Adrenal gland (tissue), 19 donors: ENCODE results near the gene ACP4. TPM values are rescaled to one million over a fixed set of nuclear protein-coding genes. Genes with fewer than 3 reads are reported as not detected.

Experiments used
- DNase-seq, 7 donors: peaks; one replicate each; pipeline ENCODE4 v3.0.0-alpha.2; 2019 to 2020
- H3K27ac ChIP-seq, 5 donors: fragments of 200-600 bp; sonication (generic) in 4 of 5; 1 replicate in 3 of 5; 2 replicates in 2 of 5; pipeline versions ENCODE4 v1.5.1 to v1.8.0; 2016 to 2020; ENCODE audit warnings: mild to moderate bottlenecking in 1 of 5
- H3K27me3 ChIP-seq: fragments of 200-600 bp; 2 replicates; pipeline ENCODE4 v1.8.0; 2021
- H3K36me3 ChIP-seq, 2 donors: fragments of 200-600 bp; replicated peaks in 1 of 2; 1 replicate in 1 of 2; 2 replicates in 1 of 2; pipeline versions ENCODE4 v1.5.1 to v1.8.0; 2018 to 2022
- H3K4me1 ChIP-seq, 2 donors: fragments of 200-600 bp; replicated peaks in 1 of 2; 1 replicate in 1 of 2; 2 replicates in 1 of 2; pipeline versions ENCODE4 v1.5.1 to v1.8.0; 2018 to 2021
- H3K4me3 ChIP-seq, 4 donors: fragments of 200-600 bp; sonication (generic) in 3 of 4; one replicate each; pipeline ENCODE4 v1.5.1; 2016 to 2018
- H3K9me3 ChIP-seq, 3 donors: fragments of 200-600 bp; sonication (generic) in 1 of 3; replicated peaks in 1 of 3; 1 replicate in 2 of 3; 2 replicates in 1 of 3; pipeline versions ENCODE4 v1.5.1 to v1.8.0; 2016 to 2021
- POLR2A ChIP-seq, 2 donors: fragments of 450-650 bp; IDR thresholded peaks; one replicate each; pipeline ENCODE4 v1.6.1; 2017; ENCODE audit warnings: antibody characterized with exemption in 2 of 2, mild to moderate bottlenecking in 2 of 2, moderate library complexity in 1 of 2
- WGBS, 4 donors: extraction: QIAGEN DNeasy Blood & Tissue Kit in 2 of 4; methylation state at CpG; one replicate each; pipeline versions ENCODE4 v1.1.5 to v1.1.7; 2013 to 2017; 5-methylcytosine and 5-hydroxymethylcytosine counted together
- intact Hi-C, 2 donors: fragments of 100-400 bp; cut with DNase I; formaldehyde crosslinking; loops; one replicate each; pipeline versions ENCODE4 v1.14.1 to v1.15.0; 2022 to 2023
- long read RNA-seq, 10 donors: library from polyadenylated mRNA in 3 of 10; unstranded in 2 of 10; stranded (forward) in 1 of 10; transcript quantifications; one replicate each; pipeline ENCODE4 v2.0.0 and lab custom pipeline, GENCODE V29; 2021 to 2026
- polyA plus RNA-seq, 3 donors: library from polyadenylated mRNA; stranded (reverse); fragments of 200-250 nt in 2 of 3; fragments of 350-450 nt in 1 of 3; fragmentation: Illumina TruSeq in 1 of 3; extraction: RNeasy Lipid Tissue Mini Kit (QIAGEN cat#74804) in 1 of 3; gene quantifications; one replicate each; pipeline ENCODE4 v1.2.3, GENCODE V29; 2013 to 2014
- total RNA-seq, 9 donors: library from RNA; depleted of rRNA in 4 of 9; stranded (reverse); fragments of >200 nt in 4 of 9; fragments of 120-200 nt in 1 of 9; fragmentation: NEBNext Ultra II Directional in 1 of 9; extraction: Animal tissue kit (Norgen Biotek cat#: 25700) in 1 of 9; gene quantifications; one replicate each; pipeline versions ENCODE4 v1.1.0 to v1.2.4, GENCODE V29; 2013 to 2023
- TF ChIP-seq, protein P1 (sequence below), 6 experiments: fragments of 450-650 bp in 4 of 6; fragments of 200-600 bp in 2 of 6; sonication (generic) in 1 of 6; IDR thresholded peaks; 1 replicate in 5 of 6; 2 replicates in 1 of 6; pipeline versions ENCODE4 v1.5.1 to v1.8.0; 2016 to 2021; ENCODE audit warnings: antibody characterized with exemption in 6 of 6, mild to moderate bottlenecking in 2 of 6, moderate library complexity in 1 of 6
- donor health status: healthy with polysubstance abuse.
- donor health status: Bipolar disorder and iron deficiency.
- donor health status: DM: yes; HTN: yes; CAD: no.
- donor health status: DM: no; HTN: no; CAD: no.
- donor health status: DM: no; HTN: no; CAD: no.
- donor health status: DM: yes; HTN: yes; CAD: no.

ACP4 gene, protein sequence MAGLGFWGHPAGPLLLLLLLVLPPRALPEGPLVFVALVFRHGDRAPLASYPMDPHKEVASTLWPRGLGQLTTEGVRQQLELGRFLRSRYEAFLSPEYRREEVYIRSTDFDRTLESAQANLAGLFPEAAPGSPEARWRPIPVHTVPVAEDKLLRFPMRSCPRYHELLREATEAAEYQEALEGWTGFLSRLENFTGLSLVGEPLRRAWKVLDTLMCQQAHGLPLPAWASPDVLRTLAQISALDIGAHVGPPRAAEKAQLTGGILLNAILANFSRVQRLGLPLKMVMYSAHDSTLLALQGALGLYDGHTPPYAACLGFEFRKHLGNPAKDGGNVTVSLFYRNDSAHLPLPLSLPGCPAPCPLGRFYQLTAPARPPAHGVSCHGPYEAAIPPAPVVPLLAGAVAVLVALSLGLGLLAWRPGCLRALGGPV
- total RNA-seq (not detected), polyA plus RNA-seq (not detected)
- long read RNA-seq, donor 1: 0 reads
- long read RNA-seq, donor 2: 0 reads
- long read RNA-seq, donor 3: 0 reads
- long read RNA-seq, donor 4: 0 reads
- long read RNA-seq, donor 5: 0 reads
- long read RNA-seq, donor 6: 0 reads
- long read RNA-seq, donor 7: 0 reads
- long read RNA-seq, donor 8: 0 reads
- long read RNA-seq, donor 9: 0 reads
- long read RNA-seq, donor 10: 0 reads

DNA sequence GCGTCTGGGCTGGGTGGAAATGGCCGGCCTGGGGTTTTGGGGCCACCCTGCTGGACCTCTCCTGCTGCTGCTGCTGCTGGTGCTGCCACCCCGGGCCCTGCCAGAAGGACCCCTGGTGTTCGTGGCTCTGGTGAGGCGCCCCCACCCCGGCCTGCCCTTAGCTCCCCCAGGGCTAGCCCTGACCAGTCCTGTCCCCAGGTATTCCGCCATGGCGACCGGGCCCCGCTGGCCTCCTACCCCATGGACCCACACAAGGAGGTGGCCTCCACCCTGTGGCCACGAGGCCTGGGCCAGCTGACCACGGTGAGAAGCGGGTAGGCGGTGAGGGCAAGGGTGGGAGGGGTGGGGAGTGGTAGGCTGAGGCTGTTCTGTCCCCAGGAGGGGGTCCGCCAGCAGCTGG, at the start of gene ACP4:
ACP4 (plus strand) TSS at position 20 of the 400 bp plus-strand sequence; CDS start at position 20, 0 bp downstream.
- TF ChIP-seq, protein P1, sequence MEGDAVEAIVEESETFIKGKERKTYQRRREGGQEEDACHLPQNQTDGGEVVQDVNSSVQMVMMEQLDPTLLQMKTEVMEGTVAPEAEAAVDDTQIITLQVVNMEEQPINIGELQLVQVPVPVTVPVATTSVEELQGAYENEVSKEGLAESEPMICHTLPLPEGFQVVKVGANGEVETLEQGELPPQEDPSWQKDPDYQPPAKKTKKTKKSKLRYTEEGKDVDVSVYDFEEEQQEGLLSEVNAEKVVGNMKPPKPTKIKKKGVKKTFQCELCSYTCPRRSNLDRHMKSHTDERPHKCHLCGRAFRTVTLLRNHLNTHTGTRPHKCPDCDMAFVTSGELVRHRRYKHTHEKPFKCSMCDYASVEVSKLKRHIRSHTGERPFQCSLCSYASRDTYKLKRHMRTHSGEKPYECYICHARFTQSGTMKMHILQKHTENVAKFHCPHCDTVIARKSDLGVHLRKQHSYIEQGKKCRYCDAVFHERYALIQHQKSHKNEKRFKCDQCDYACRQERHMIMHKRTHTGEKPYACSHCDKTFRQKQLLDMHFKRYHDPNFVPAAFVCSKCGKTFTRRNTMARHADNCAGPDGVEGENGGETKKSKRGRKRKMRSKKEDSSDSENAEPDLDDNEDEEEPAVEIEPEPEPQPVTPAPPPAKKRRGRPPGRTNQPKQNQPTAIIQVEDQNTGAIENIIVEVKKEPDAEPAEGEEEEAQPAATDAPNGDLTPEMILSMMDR (IDR thresholded peaks at IDR 0.05): no peak
- TF ChIP-seq POLR2A (IDR thresholded peaks at IDR 0.05): no peak
- H3K4me3 ChIP-seq: no peak within 1 kb of the TSS
- intact Hi-C loops: loop anchor here in 1 of 2 donors (10.0 kb wide), 1 partner anchor 124 kb away; the partner anchor contains the start of gene KLK4
- no peaks in the 10 kb centered on the region for H3K36me3 ChIP-seq
- H3K4me1 ChIP-seq: no peaks in the 10 kb centered on the region
- 75 to 96% (median 84%) methylated on average over 1 to 15 of the region's 15 CpGs for WGBS, 4 donors
- no peak within 1 kb of the TSS for H3K27ac ChIP-seq
- DNase-seq: no peak
- H3K9me3 ChIP-seq: no peaks in the 10 kb centered on the region
- no peaks in the 10 kb centered on the region for H3K27me3 ChIP-seq

DNA sequence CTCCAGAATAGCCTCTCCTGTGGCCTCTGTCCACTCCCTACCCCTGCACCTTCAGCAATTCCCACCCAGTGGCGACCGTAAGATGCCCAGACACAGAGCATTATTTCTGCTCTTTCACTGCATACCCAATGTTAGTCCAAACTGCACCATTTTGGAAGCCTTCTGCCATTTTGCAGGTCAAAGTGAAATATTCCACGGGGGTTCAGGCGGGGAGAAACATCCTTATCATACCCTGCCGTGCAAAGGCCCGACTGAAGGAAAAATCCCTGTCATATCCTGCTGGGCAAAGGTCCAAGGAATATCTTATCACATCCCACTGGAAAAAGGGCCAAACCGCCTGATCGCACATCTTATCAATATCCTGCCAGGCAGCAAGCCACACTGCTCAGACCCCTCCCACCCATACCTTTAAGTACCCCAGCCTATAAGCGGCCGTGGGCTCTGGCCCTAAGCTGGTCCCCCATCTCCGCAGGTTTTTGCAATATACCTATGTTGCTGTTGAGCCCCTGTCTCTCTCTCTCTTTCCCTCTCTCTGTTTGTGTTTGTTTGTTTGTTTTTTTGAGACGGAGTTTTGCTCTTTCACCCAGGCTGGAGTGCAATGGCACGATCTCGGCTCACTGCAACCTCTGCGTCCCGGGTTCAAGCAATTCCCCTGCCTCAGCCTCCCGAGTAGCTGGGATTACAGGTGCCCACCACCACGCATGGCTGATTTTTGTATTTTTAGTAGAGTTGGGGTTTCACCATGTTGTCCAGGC, 48.9 kb upstream of the ACP4 start:
- Histone ChIP-seq H3K36me3 (no peaks in the 10 kb centered on the region), H3K27ac (no peak overlapping the region), H3K27me3 (peaks cover 18% of the 10 kb centered on the region), H3K9me3 (no peaks in the 10 kb centered on the region), H3K4me3 (no peak overlapping the region), H3K4me1 (no peaks in the 10 kb centered on the region)
- intact Hi-C loops: no loop called here
- WGBS, 4 donors: 57 to 61% (median 57%) methylated on average over 17 to 18 of the region's 18 CpGs
- no peak for TF ChIP-seq POLR2A (IDR thresholded peaks at IDR 0.05)
- TF ChIP-seq, protein P1 (IDR thresholded peaks at IDR 0.05): no peak
- DNase-seq: no peak

DNA sequence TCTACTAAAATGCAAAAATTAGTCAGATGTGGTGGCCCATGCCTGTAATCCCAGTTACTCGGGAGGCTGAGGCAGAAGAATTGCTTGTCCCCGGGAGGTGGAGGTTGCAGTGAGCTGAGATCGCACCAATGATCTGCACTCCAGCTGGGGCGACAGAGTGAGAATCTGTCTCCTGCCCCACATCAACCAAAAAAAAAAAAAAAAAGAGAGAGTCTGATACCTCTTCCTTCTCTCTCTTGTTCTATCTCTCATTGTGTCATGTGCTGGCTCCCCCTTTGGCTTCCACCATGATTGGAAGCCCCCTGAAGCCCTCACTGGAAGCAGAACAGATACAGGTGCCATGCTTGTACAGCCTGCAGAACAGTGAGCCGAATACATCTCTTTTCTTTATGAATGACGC, 46.7 kb upstream of the ACP4 start:
- peaks cover 7% of the 10 kb centered on the region for H3K27me3 ChIP-seq
- intact Hi-C loops: no loop called here

More for the DNA sequence above, 46.7 kb upstream of the ACP4 start:
- H3K27ac ChIP-seq: no peak overlapping the region
- no peak for DNase-seq
- TF ChIP-seq, protein P1 (IDR thresholded peaks at IDR 0.05): no peak
- no peak for TF ChIP-seq POLR2A (IDR thresholded peaks at IDR 0.05)
- H3K9me3 ChIP-seq: no peaks in the 10 kb centered on the region
- H3K4me3 ChIP-seq: no peak overlapping the region
- no peaks in the 10 kb centered on the region for H3K36me3 ChIP-seq
- 83 to 84% (median 83%) methylated on average over 6 of the region's 6 CpGs for WGBS, 4 donors
- no peaks in the 10 kb centered on the region for H3K4me1 ChIP-seq
